ENCODE measurements around the gene GTPBP6.

- no peak for TF ChIP-seq CTCF (IDR thresholded peaks at IDR 0.05; ENCODE audit: extremely low read depth in 1 of 2, insufficient read depth in 1 of 2, low read depth in 1 of 2, low read length in 2 of 2)
- TF ChIP-seq FOS (IDR thresholded peaks at IDR 0.05; ENCODE audit: borderline replicate concordance, insufficient read depth, low read length), result no peak
Observed at GRCh38 chrX:353566-354535, 35.3 kb upstream of the GTPBP6 start.
